ENCODE measurements around the gene EML2. TPM values are rescaled to one million over a fixed set of nuclear protein-coding genes. Genes with fewer than 3 reads are reported as not detected.
"Not testable (repeated sequence)": the region's sequence is repeated elsewhere in the genome, so short reads cannot be mapped to it uniquely, and the experiment has no call there.

The EML2 gene, protein sequence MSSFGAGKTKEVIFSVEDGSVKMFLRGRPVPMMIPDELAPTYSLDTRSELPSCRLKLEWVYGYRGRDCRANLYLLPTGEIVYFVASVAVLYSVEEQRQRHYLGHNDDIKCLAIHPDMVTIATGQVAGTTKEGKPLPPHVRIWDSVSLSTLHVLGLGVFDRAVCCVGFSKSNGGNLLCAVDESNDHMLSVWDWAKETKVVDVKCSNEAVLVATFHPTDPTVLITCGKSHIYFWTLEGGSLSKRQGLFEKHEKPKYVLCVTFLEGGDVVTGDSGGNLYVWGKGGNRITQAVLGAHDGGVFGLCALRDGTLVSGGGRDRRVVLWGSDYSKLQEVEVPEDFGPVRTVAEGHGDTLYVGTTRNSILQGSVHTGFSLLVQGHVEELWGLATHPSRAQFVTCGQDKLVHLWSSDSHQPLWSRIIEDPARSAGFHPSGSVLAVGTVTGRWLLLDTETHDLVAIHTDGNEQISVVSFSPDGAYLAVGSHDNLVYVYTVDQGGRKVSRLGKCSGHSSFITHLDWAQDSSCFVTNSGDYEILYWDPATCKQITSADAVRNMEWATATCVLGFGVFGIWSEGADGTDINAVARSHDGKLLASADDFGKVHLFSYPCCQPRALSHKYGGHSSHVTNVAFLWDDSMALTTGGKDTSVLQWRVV
- total RNA-seq (2022) (110 and 137 TPM in 2 replicates), Bru-seq, nascent RNA (percentile 60 among the genes with signal in this experiment), BruChase-seq, experiment 1, labeled RNA remaining after a 6-hour chase (percentile 67 among the genes with signal in this experiment), BruChase-seq, experiment 2, labeled RNA remaining after a 2-hour chase (percentile 64 among the genes with signal in this experiment)
- long read RNA-seq, partial matches to known transcripts: 5 of 9 reads
- long read RNA-seq, other reads (novel, unspliced or antisense): 4 of 9 reads

DNA sequence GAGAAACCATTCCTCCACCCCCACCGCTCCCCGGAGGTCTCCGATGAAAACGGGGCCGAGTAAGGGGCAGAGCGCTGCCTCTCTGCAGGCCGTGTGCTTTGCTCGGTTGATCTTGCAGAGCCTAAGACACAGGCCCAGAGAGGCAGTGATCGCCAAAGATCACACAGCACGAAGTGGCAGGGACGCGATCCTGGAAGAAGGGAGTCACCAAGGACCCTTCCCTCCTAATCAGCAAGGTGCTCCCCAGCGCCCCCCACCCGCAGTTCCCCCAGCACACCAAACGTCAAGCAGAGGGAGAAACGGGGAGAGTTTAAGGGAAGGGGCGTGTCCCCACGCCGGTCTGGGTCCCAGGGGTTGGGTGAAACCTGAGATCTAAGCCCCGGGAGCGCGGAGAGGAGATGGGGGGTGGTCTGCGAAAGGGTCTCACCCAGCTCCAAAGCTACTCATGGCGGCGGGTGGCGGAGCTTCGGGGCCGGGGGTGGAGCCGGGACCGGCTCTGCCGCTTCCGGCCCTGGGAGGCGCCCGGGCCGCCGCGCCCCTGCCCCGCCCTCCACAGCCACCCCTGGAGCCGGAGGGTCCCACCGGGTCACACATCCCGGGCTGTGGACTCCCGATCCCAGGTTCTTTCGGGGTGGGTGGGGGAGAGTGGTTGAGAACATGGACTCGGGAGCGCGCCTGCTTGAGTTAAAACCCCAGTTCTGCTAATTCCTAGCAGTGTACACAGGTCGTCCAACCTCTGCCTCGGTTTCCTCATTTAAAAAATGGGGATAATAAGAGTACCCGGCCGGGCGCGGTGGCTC is at the start of gene EML2:
TSS of gene EML2 (minus strand) at position 468 of the 800 bp plus-strand sequence. CDS start at position 447, 21 bp downstream.
- ChIA-PET CTCF (interaction anchor here (0.6 to 5.3 kb wide), 10 partner anchors 21 to 57 kb away, joined by 3 to 99 read pairs (median 4); partner anchors contain the start of gene QPCTL), POLR2A (interaction anchor here (0.7 to 6.2 kb wide), 12 partner anchors 8 to 172 kb away, joined by 3 to 71 read pairs (median 4); partner anchors contain the start of genes FOSB, OPA3 and SNRPD2)
- intact Hi-C loops (cut with micrococcal nuclease): no loop called here
- peaks cover 26% of the 10 kb centered on the region for H3K4me1 Mint-ChIP-seq (ENCODE audit: insufficient read depth, unreplicated experiment)
- no peaks in the 10 kb centered on the region for H3K9me3 Mint-ChIP-seq (ENCODE audit: unreplicated experiment)
- BruUV-seq (replicated peaks): no TSS peak
- peaks cover 20% of the 10 kb centered on the region for H3K36me3 Mint-ChIP-seq (ENCODE audit: insufficient read depth, unreplicated experiment)
- H3K4me3 Mint-ChIP-seq (ENCODE audit: unreplicated experiment): peak within 1 kb of the TSS; percentile 89
- TF ChIP-seq, protein P1, sequence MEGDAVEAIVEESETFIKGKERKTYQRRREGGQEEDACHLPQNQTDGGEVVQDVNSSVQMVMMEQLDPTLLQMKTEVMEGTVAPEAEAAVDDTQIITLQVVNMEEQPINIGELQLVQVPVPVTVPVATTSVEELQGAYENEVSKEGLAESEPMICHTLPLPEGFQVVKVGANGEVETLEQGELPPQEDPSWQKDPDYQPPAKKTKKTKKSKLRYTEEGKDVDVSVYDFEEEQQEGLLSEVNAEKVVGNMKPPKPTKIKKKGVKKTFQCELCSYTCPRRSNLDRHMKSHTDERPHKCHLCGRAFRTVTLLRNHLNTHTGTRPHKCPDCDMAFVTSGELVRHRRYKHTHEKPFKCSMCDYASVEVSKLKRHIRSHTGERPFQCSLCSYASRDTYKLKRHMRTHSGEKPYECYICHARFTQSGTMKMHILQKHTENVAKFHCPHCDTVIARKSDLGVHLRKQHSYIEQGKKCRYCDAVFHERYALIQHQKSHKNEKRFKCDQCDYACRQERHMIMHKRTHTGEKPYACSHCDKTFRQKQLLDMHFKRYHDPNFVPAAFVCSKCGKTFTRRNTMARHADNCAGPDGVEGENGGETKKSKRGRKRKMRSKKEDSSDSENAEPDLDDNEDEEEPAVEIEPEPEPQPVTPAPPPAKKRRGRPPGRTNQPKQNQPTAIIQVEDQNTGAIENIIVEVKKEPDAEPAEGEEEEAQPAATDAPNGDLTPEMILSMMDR (IDR thresholded peaks at IDR 0.05; ENCODE audit: unreplicated experiment): no peak
- H3K27me3 Mint-ChIP-seq (ENCODE audit: insufficient read depth, unreplicated experiment): no peaks in the 10 kb centered on the region
- H3K27ac Mint-ChIP-seq (ENCODE audit: low read depth, unreplicated experiment): peak within 1 kb of the TSS; percentile 81
- DNase-seq (ENCODE audit: unreplicated experiment): peak; percentile 39

DNA sequence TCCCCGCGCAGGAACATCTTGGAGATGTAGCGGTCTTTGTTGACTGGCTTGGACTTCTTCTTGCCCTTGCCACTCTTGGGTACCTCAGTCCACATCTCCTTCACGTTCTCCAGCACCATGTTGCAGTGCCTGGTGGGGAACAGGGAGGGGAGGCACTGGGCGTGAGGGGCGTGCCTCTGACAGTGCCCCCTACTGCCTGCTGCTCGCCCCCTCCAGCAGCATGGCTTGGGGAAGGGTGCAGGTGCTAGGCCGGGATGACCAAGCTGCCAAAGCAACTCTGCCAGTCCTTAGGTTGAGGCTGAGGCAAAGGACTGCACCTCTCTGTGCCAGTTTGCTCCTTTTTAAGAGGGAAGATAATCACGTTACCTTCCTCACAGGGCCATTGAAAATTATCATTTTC is 48.4 kb upstream of the EML2 start:
- ChIA-PET CTCF (interaction anchor here (0.7 to 0.8 kb wide), 2 partner anchors 23 to 79 kb away, joined by 3 to 4 read pairs; no protein-coding TSS in a partner anchor), POLR2A (interaction anchor here (0.7 kb wide), 1 partner anchor 13 kb away, joined by 3 read pairs; no protein-coding TSS in a partner anchor)
- intact Hi-C loops (cut with micrococcal nuclease): loop anchor here (10.0 kb wide), 1 partner anchor 83 kb away; the partner anchor contains the start of gene GPR4
- H3K27ac Mint-ChIP-seq (ENCODE audit: low read depth, unreplicated experiment): no peak overlapping the region
- TF ChIP-seq, protein P1 (IDR thresholded peaks at IDR 0.05; ENCODE audit: unreplicated experiment): no peak
- no peaks in the 10 kb centered on the region for H3K27me3 Mint-ChIP-seq (ENCODE audit: insufficient read depth, unreplicated experiment)
- H3K4me3 Mint-ChIP-seq (ENCODE audit: unreplicated experiment): no peak overlapping the region
- no peaks in the 10 kb centered on the region for H3K9me3 Mint-ChIP-seq (ENCODE audit: unreplicated experiment)
- peaks cover 71% of the 10 kb centered on the region for H3K36me3 Mint-ChIP-seq (ENCODE audit: insufficient read depth, unreplicated experiment)
- DNase-seq (ENCODE audit: unreplicated experiment): no peak
- H3K4me1 Mint-ChIP-seq (ENCODE audit: insufficient read depth, unreplicated experiment): peaks cover 4% of the 10 kb centered on the region
- no TSS peak for BruUV-seq (replicated peaks)

DNA sequence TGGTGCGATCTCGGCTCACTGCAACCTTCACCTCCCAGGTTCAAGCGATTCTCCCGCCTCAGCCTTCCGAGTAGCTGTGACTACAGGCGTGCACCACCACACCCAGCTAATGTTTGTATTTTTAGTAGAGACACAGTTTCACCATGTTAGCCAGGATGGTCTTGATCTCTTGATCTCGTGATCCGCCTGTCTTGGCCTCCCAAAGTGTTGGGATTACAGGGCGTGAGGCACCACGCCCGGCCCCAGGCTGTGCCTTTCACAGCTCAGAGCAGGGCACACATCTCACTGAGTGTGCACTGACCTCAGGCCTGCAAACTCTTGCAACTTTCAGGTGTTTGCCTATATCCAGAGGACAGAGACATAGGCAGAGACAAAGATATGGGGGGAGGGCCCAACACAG is 45.8 kb upstream of the EML2 start:
- not testable (repeated sequence) for H3K27me3 Mint-ChIP-seq (ENCODE audit: insufficient read depth, unreplicated experiment); H3K9me3 Mint-ChIP-seq (ENCODE audit: unreplicated experiment); BruUV-seq (replicated peaks); H3K4me3 Mint-ChIP-seq (ENCODE audit: unreplicated experiment); DNase-seq (ENCODE audit: unreplicated experiment); H3K27ac Mint-ChIP-seq (ENCODE audit: low read depth, unreplicated experiment)
- CTCF ChIA-PET: interaction anchor here (0.6 to 1.4 kb wide), 2 partner anchors 43 to 109 kb away, joined by 3 to 5 read pairs; no protein-coding TSS in a partner anchor
- POLR2A ChIA-PET: interaction anchor here (1.2 kb wide), 1 partner anchor 68 kb away, joined by 3 read pairs; no protein-coding TSS in a partner anchor
- peaks cover 15% of the 10 kb centered on the region for H3K4me1 Mint-ChIP-seq (ENCODE audit: insufficient read depth, unreplicated experiment)
- H3K36me3 Mint-ChIP-seq (ENCODE audit: insufficient read depth, unreplicated experiment): peaks cover 52% of the 10 kb centered on the region
- intact Hi-C loops (cut with micrococcal nuclease): loop anchor here (10.0 kb wide), 1 partner anchor 80 kb away; the partner anchor contains the start of gene GPR4

DNA sequence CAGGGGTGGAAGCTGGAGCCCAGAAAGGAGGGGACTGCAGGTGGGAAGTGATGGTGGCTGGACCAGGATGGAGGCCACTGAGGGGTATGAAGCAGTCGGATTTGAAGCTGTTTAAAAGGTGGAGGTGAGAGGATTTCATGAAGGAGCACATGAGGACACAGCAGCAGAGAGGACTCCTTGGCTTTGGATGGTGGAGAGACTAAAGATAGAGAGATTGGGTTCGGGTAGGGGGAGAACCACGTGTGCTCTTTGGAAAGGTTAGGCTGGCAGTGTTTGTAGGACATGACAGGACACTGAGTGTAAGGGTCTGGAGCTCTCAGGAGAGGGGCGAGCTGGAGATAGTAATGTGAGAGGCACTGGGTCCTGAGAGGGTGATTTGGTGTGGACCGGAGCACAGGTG is 43.7 kb upstream of the EML2 start:
- peaks cover 11% of the 10 kb centered on the region for H3K4me1 Mint-ChIP-seq (ENCODE audit: insufficient read depth, unreplicated experiment)
- intact Hi-C loops (cut with micrococcal nuclease): loop anchor here (5.0 to 10.0 kb wide), 2 partner anchors 41 to 78 kb away; partner anchors contain the start of gene GPR4
- H3K27me3 Mint-ChIP-seq (ENCODE audit: insufficient read depth, unreplicated experiment): no peaks in the 10 kb centered on the region
- no peak overlapping the region for H3K27ac Mint-ChIP-seq (ENCODE audit: low read depth, unreplicated experiment)
- H3K4me3 Mint-ChIP-seq (ENCODE audit: unreplicated experiment): no peak overlapping the region
- CTCF ChIA-PET: interaction anchor here (0.6 to 1.7 kb wide), 5 partner anchors 31 to 250 kb away, joined by 3 to 6 read pairs (median 3); no protein-coding TSS in a partner anchor
- H3K9me3 Mint-ChIP-seq (ENCODE audit: unreplicated experiment): no peaks in the 10 kb centered on the region
- POLR2A ChIA-PET: interaction anchor here (0.6 to 4.7 kb wide), 2 partner anchors 8 to 42 kb away, joined by 4 to 43 read pairs; partner anchors contain the start of genes QPCTL and SNRPD2
- peaks cover 31% of the 10 kb centered on the region for H3K36me3 Mint-ChIP-seq (ENCODE audit: insufficient read depth, unreplicated experiment)
- TF ChIP-seq, protein P1 (IDR thresholded peaks at IDR 0.05; ENCODE audit: unreplicated experiment): no peak
- DNase-seq (ENCODE audit: unreplicated experiment): no peak
- no TSS peak for BruUV-seq (replicated peaks)
